ENCODE measurements around the gene CNGB1. TPM values are rescaled to one million over a fixed set of nuclear protein-coding genes. Genes with fewer than 3 reads are reported as not detected.

Gene CNGB1
- total RNA-seq, 1 donor from 2014 or later: not detected

DNA sequence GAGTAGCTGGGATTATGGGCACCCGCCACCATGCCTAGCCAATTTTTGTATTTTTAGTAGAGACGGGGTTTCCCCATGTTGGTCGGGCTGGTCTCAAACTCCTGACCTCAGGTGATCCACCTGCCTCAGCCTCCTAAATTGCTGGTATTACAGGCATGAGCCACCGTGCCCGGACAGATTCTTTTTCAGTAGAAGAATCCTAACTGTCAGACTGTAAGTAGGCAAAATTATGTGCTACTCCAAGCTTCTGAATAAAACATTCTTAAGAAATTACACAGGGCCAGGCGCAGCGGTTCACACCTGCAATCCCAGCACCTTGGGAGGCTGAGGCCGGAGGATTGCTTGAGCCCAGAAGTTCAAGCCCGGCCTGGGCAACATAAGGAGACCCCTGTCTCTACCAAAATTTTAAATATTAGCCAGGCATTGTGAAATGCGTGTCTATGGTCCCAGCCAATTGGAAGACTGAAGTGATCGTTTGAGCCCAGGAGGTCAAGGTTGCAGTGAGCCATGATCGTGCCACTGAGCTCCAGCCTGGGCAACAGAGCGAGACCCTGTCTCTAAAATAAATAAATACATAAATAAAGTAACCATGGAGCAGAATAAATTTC, 101.9 kb downstream of the CNGB1 start:
- Mint-ChIP-seq H3K36me3 (ENCODE audit: insufficient read depth) (no peaks in the 10 kb centered on the region), H3K4me1 (ENCODE audit: low read depth) (peaks cover 6% of the 10 kb centered on the region), H3K4me3 (ENCODE audit: low read depth) (no peak overlapping the region), H3K27me3 (peaks cover 16% of the 10 kb centered on the region), H3K9me3 (ENCODE audit: low read depth) (no peaks in the 10 kb centered on the region), H3K27ac (no peak overlapping the region)
- no peak for DNase-seq (ENCODE audit: low spot score, unreplicated experiment)
- TF ChIP-seq, protein P1, sequence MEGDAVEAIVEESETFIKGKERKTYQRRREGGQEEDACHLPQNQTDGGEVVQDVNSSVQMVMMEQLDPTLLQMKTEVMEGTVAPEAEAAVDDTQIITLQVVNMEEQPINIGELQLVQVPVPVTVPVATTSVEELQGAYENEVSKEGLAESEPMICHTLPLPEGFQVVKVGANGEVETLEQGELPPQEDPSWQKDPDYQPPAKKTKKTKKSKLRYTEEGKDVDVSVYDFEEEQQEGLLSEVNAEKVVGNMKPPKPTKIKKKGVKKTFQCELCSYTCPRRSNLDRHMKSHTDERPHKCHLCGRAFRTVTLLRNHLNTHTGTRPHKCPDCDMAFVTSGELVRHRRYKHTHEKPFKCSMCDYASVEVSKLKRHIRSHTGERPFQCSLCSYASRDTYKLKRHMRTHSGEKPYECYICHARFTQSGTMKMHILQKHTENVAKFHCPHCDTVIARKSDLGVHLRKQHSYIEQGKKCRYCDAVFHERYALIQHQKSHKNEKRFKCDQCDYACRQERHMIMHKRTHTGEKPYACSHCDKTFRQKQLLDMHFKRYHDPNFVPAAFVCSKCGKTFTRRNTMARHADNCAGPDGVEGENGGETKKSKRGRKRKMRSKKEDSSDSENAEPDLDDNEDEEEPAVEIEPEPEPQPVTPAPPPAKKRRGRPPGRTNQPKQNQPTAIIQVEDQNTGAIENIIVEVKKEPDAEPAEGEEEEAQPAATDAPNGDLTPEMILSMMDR (IDR thresholded peaks at IDR 0.05; ENCODE audit: unreplicated experiment): no peak

DNA sequence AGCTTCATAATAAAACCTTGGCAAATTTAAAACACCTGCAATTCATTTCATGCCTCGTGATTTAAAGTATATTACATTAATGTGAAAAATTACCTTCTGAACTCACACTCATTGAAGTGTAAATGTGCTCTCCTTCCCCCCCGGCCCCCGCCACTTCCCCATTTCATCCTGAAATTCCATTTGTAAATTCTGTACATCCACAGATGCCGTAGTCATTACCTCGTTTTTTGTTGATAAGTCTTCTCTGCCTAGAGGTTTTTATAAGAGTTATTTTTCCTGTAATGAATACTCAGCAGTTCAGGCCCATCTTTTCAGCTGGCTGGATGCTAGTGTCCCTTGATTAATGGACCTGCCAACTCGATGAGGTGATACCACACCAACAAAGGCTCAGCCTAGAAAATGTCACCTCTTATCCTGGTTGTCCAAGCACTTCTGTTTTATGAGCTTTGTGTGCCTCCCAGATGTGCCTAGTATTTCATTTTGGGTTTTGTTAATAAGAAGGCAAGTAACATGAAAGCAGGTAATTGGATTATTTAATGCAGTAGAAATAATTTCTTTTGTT, 103.8 kb downstream of the CNGB1 start:
- H3K9me3 Mint-ChIP-seq (ENCODE audit: low read depth): no peaks in the 10 kb centered on the region
- H3K27me3 Mint-ChIP-seq: peaks cover 22% of the 10 kb centered on the region
- peaks cover 19% of the 10 kb centered on the region for H3K4me1 Mint-ChIP-seq (ENCODE audit: low read depth)
- peak overlapping the region; percentile 9 for H3K27ac Mint-ChIP-seq
- no peak for DNase-seq (ENCODE audit: low spot score, unreplicated experiment)
- TF ChIP-seq, protein P1 (IDR thresholded peaks at IDR 0.05; ENCODE audit: unreplicated experiment): no peak
- no peak overlapping the region for H3K4me3 Mint-ChIP-seq (ENCODE audit: low read depth)
- no peaks in the 10 kb centered on the region for H3K36me3 Mint-ChIP-seq (ENCODE audit: insufficient read depth)

DNA sequence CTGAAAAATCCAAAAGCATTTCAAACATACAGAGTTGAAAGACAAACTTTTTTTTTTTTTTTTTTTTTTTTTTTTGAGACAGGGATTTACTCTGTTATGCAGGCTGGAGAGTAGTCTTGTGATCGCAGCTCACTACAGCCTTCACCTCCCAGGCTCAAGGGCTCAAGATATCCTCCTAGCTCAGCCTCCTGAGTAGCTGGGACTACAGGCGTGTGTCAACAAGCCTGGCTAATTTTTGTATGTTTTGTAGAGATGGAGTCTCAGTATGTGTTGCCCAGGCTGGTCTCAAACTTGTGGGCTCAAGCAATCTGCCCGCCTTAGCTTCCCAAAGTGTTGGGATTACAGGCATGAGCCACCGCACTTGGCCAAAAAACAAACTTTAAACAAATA, 104.4 kb downstream of the CNGB1 start:
- H3K36me3 Mint-ChIP-seq (ENCODE audit: insufficient read depth): no peaks in the 10 kb centered on the region
- no peaks in the 10 kb centered on the region for H3K9me3 Mint-ChIP-seq (ENCODE audit: low read depth)
- peaks cover 20% of the 10 kb centered on the region for H3K27me3 Mint-ChIP-seq
- H3K27ac Mint-ChIP-seq: no peak overlapping the region
- no peak overlapping the region for H3K4me3 Mint-ChIP-seq (ENCODE audit: low read depth)
- TF ChIP-seq, protein P1 (IDR thresholded peaks at IDR 0.05; ENCODE audit: unreplicated experiment): no peak
- peaks cover 19% of the 10 kb centered on the region for H3K4me1 Mint-ChIP-seq (ENCODE audit: low read depth)
- DNase-seq (ENCODE audit: low spot score, unreplicated experiment): no peak

DNA sequence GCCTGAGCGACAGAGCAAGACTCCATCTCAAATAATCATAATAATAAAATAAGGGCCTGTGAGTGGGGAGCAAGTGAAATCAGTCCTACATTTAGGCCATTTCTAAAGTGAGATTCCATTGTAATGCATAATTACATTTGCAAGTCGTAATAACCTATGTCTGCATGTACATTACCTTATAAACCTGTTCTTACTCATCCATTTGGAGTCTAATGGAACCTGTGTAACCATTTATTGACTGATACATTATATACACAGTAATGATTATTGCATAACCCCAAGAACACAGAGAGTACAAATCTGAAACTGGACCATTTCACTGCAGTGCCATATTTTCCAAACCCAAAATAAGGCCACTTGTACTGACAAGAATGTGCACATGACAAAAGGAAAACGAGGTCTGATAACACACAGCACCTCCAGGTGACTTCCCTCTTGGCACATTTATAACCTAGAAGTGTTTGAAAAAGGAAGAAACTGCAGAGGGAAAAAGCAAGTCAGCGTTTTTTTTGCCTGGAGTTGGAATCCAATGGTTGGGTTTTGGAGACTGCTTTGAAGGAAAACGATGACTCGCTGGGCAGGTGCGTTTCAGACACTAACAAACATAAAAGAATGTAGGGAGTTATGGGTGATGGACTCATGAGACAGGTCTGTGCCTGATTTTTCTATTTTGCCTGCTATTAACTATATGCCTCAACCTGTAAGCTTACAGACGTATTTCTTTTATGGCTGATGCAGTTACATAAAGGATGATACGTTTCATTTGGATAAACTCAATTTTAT, 105.0 kb downstream of the CNGB1 start:
- Mint-ChIP-seq H3K4me1 (ENCODE audit: low read depth) (peaks cover 19% of the 10 kb centered on the region), H3K9me3 (ENCODE audit: low read depth) (no peaks in the 10 kb centered on the region), H3K36me3 (ENCODE audit: insufficient read depth) (no peaks in the 10 kb centered on the region), H3K4me3 (ENCODE audit: low read depth) (no peak overlapping the region), H3K27ac (no peak overlapping the region), H3K27me3 (peaks cover 21% of the 10 kb centered on the region)
- DNase-seq (ENCODE audit: low spot score, unreplicated experiment): no peak
- TF ChIP-seq, protein P1 (IDR thresholded peaks at IDR 0.05; ENCODE audit: unreplicated experiment): no peak

DNA sequence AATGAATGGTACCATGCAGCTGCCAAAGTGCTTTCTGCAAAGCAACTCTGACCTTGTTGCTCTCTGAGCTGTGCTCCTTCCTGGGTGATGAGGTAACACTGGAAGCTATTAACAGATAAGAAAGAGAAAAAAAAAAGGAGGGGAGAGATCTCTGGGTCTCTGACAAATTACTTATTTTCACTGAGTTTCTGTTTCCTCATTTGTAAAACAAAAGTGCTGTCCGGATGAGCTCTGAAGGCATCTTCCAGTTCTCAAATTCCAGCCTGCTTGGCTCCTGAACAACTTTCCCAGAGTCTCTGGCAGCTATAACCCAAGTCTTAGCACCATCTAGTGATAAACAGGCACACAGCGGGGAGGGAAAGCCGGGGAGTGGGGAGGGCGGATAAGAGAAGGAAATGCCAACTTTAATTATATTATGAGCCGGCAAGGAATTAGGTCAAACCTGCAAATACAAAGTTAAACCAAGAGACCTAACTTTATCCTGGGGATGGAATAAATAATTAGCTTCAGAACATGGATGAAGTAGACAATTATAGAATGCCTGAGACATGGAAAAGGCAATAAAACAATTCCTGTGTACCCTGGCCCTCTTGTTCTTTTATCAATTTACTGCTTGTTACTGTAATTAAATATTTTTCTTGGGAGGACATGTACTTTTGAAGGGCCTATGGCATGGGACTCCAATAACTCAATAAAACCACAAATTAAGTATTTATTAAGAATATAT, 107.3 kb downstream of the CNGB1 start:
- Mint-ChIP-seq H3K4me1 (ENCODE audit: low read depth) (peaks cover 25% of the 10 kb centered on the region), H3K9me3 (ENCODE audit: low read depth) (no peaks in the 10 kb centered on the region), H3K4me3 (ENCODE audit: low read depth) (no peak overlapping the region), H3K27me3 (peaks cover 31% of the 10 kb centered on the region), H3K36me3 (ENCODE audit: insufficient read depth) (no peaks in the 10 kb centered on the region), H3K27ac (no peak overlapping the region)
- TF ChIP-seq, protein P1 (IDR thresholded peaks at IDR 0.05; ENCODE audit: unreplicated experiment): peak; percentile 35
- no peak for DNase-seq (ENCODE audit: low spot score, unreplicated experiment)
